Dedifferentiated amniotic fluid mesenchymal stem cell (primary cell): ENCODE results near the gene LCA5L.

Experiments
- DNase-seq: peaks from one replicate; pipeline ENCODE4 v3.0.0-alpha.2; 2016; ENCODE audit errors: extremely low spot score

Gene LCA5L

GRCh38 chr21:39445321-39446269, at the start of gene LCA5L:
Gene LCA5L, minus strand, starts transcription at chr21:39445778. Its CDS starts 17,285 bp downstream, at chr21:39428493.
- DNase-seq: peak; percentile 81

DNA sequence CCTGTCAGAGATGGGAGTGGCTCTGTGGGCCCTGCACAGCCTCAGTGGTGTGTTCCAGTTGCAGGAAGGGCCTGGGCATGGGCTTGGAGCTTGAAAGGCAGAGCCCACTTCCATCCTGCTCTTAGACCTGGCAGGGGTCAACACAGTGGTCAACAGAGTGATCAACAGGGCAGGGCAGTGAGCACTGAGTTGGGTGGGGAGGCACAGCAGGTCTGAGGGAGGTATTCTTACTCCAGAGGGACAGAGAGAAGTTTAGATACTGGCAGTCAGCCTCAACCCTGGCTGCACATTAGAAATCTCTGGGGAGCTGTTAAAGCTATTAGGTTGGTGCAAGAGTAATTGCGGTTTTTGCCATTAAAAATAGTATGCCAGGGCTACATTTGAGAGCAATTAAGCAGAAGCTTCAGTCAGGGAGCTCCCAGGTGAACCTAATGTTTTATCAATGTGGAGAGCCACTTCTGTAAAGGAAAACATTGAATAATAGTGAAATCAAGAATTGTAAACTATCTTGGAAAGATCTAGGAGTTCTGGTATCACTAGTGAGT, 43.9 kb upstream of the LCA5L start:
- DNase-seq: no peak

- peak; percentile 48 for DNase-seq
These were observed 39.2 kb upstream of the LCA5L start for GRCh38 chr21:39484711-39485276.

- peak; percentile 20 for DNase-seq
These were observed 38.3 kb upstream of the LCA5L start for GRCh38 chr21:39483917-39484316.

- DNase-seq: no peak
These were observed 36.3 kb upstream of the LCA5L start for GRCh38 chr21:39481886-39482285.

DNA sequence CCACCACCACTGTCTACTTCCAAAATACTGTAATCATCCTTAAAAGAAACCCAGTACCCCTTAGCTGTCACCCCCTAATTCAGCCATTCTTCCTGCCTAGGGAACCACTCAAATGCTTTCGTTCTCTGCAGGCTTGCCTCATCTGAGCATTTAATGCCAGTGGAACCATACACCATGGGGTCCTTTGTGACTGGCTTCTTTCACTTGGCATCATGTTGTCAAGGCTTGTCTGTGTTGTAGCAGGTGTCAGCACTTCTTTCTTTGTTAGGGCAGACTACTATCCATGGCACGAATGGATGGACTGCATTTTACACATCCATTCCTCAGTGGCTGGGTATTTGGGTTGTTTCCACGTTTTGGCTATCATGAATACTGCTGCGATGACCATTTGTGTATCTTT, 34.7 kb upstream of the LCA5L start:
- DNase-seq: no peak

DNA sequence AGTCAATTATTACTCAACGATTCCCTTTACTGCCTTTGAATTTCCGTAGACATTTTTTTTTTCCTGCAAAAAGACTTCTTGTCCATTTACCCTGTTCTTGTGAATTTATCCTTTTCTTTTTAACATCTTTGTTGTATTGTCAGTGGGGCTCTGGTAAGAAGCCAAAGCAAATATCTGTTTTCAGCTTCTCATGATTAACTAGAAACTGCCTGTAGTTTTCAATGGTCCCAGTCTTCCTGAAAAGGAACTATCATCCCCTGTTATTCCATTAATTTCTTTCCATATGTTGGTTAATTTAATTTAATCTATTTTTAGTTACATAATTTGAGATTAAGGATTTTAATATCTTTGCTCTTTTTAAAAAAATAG, 34.2 kb upstream of the LCA5L start:
- no peak for DNase-seq

GRCh38 chr21:39479164-39479813, 33.7 kb upstream of the LCA5L start:
- DNase-seq: no peak

- DNase-seq: no peak
These were observed 29.0 kb upstream of the LCA5L start for GRCh38 chr21:39474611-39475010.

GRCh38 chr21:39472786-39473185, 27.2 kb upstream of the LCA5L start:
- DNase-seq: no peak

DNA sequence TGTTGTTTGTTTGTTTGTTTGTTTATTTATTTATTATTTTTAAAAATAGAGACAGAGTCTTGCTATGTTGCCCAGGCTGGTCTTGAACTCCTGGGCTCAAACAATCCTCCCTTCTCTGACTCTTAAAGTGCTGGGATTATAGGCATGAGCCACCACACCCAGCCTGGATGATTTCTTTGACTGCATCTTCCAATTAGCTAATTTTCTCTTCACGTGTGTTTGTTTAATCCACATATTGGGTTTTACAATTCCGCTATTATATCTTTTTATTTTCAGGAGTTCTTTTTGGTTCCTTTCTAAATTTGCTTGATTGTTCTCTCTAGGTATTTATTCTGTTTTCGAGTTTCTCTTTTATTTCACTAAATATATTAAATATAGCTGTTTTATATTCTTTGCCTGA, 26.0 kb upstream of the LCA5L start:
- DNase-seq: no peak

GRCh38 chr21:39468559-39468958, 23.0 kb upstream of the LCA5L start:
- no peak for DNase-seq

DNA sequence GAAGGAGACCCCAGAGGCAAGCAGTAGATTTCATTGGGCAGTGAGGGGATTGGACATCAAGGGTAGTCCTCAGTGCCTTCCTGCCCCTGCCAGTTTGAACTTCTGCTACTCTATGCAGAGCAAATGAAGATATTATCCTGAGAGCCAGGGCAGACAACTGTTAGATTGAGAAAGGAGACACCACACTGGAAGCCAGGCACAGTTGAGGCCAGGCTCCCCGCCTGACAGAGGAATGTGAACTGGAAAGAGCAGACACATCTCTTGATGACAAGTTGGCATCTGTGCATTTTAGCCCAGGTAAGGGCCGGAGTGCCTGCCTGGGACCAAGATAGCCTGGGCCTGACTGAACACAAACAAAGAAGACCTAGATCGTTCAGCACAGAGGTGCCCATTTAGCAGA, 22.2 kb upstream of the LCA5L start:
- no peak for DNase-seq

GRCh38 chr21:39466584-39466983, 21.0 kb upstream of the LCA5L start:
- no peak for DNase-seq

DNA sequence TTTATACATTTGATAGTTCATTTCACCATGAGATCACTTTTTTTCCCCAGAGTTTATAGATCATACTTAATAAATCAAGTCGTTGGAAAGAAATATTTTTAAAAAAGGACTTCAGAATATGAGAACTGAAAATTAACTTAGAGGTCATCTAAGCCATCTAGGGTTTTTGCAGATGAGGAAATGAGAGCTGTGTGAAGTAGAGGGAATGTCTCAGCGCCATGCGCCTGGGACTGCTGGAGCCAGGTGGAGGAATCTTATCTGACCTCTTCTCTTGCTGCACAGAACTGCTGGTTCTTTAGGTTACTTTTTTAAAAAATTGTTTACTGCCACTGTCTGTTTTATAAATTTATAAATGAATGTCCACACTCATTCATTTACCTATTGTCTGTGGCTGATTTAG, 17.7 kb upstream of the LCA5L start:
- DNase-seq: no peak

DNA sequence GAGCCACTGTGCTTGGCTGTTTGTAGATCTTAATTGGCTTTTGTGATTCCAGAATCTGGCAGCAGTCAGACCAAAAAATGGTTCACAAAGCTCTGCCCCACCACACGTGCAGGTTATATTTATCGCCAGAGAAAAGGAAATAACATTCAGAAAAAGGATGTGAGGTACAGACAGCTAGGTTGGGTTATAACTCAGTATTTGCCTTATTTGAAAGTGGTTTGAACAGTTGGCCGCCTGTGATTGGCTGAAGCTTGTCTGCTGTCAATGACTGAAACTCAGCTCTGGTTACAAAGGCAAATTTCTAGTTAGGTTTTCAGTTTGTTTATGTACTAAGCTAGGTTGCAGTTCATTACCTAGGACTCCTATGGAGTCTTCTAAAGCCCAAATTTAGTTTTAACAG, 15.8 kb upstream of the LCA5L start:
- no peak for DNase-seq

DNA sequence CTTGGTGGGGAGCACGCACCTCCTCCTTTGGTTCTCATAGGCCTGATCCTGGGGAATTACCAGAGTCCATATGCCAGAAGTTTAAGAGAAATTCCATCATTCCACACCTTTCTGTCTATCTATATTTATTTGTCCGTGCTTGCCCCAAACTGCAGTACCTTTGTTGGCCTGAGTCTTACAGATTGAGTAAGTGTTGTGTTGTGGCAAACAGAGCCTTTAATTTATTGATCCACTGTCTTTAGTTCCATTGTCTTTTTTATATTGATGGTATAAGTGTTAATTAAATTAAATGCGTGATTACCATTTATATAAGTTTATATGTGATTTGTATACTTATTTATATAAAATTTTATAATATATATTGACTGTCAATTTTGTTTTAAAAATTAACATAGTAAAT, 11.1 kb upstream of the LCA5L start:
- DNase-seq: no peak

GRCh38 chr21:39454949-39455668, 9.5 kb upstream of the LCA5L start:
- DNase-seq: no peak

GRCh38 chr21:39453571-39454179, 8.1 kb upstream of the LCA5L start:
- no peak for DNase-seq

- DNase-seq: no peak
These were observed 7.4 kb upstream of the LCA5L start for GRCh38 chr21:39452970-39453342.

DNA sequence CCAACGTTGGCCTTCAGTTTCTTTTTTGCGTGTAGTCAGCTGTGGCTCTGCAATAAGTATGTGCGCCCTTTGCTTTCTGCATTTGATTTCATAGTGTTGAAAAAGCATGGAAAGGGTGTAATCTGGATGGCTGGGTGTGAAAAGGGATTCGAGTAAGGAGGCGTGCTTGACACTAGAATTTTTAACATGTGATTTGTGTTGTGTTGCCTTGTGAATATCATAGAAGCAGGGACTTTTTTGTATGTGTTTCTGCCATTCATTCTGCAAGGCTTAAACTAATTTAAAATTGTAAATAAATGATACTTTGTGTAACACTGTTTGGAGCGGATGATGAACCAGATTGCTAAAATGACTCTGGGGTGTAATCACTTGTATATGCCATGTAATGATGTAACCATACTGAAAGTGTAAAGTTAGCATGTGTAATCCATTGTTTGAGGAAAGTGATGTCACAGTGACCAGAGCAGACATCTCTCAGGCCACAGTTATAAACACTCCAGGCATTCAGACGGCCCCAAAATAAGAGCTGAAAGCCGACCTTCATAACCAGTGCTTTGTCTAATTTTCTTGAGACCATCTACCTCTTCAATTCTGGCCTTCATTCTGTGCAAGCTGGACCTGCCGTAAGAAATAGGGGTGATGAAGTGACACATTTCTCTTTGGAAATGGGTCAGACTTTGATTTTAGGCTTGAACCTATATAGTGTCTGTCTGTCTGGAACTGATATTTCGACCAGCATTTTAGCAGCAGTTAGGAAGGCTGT, 6.8 kb upstream of the LCA5L start:
- peak; percentile 91 for DNase-seq
